H1 (cell line): Measurements from ENCODE around the gene MRPL36. TPM values are rescaled to one million over a fixed set of nuclear protein-coding genes. Genes with fewer than 3 reads are reported as not detected.
A peak's percentile ranks its signal among the peaks of the same experiment; 100 is the strongest.

Experiments
- CTCF ChIA-PET: fragments of 300-600 bp; sonication (Branson Sonifier 250); formaldehyde crosslinking; loops from one replicate; lab custom pipeline; 2021; ENCODE audit not compliant: partially characterized antibody; lab: Charles Lee
- POLR2A ChIA-PET: fragments of 300-600 bp; sonication (Branson Sonifier 250); formaldehyde crosslinking; loops from one replicate; lab custom pipeline; 2021; ENCODE audit warnings: inconsistent platforms; ENCODE audit not compliant: partially characterized antibody; lab: Charles Lee
- DNase-seq, 2 experiments: peaks; one replicate each; pipeline versions ENCODE4 v3.0.0 to v3.0.0-alpha.2; 2010 to 2022; ENCODE audit warnings: low spot score in 2 of 2, low read depth in 1 of 2, mixed read lengths in 1 of 2
- FAIRE-seq: peaks from 2 replicates; lab custom pipeline; 2011; peaks lifted over from hg19 to GRCh38; lab: Jason Lieb, UNC
- H2AFZ ChIP-seq: 2 replicates; pipeline ENCODE4 v1.8.1; 2012; ENCODE audit warnings: low read length, inconsistent platforms
- H2AK5ac ChIP-seq: 2 replicates; pipeline ENCODE4 v1.6.1; 2013; ENCODE audit warnings: low read depth, low read length
- H2BK120ac ChIP-seq: replicated peaks from 2 replicates; pipeline ENCODE3; 2013; ENCODE audit warnings: low read depth, low read length, inconsistent platforms
- H2BK12ac ChIP-seq: 2 replicates; pipeline ENCODE4 v1.6.1; 2013; ENCODE audit warnings: low read depth, low read length
- H2BK15ac ChIP-seq: 2 replicates; pipeline ENCODE4 v1.6.1; 2013; ENCODE audit warnings: low read length
- H2BK20ac ChIP-seq: 2 replicates; pipeline ENCODE4 v1.6.1; 2013; ENCODE audit warnings: low read length
- H2BK5ac ChIP-seq: 2 replicates; pipeline ENCODE4 v1.6.1; 2013; ENCODE audit warnings: low read depth, low read length
- H3K14ac ChIP-seq: 2 replicates; pipeline ENCODE4 v1.6.1; 2013; ENCODE audit warnings: inconsistent platforms; ENCODE audit not compliant: insufficient read length
- H3K18ac ChIP-seq: 2 replicates; pipeline ENCODE4 v1.6.1; 2013; ENCODE audit warnings: low read length; ENCODE audit errors: extremely low read depth
- H3K23ac ChIP-seq: 2 replicates; pipeline ENCODE4 v1.6.1; 2013; ENCODE audit warnings: inconsistent platforms; ENCODE audit not compliant: insufficient read length
- H3K23me2 ChIP-seq: 2 replicates; pipeline ENCODE4 v1.6.1; 2013; ENCODE audit warnings: low read depth, low read length
- H3K27ac ChIP-seq: 2 replicates; pipeline ENCODE4 v1.6.1; 2011; ENCODE audit warnings: low read depth, low read length, inconsistent platforms
- H3K27me3 ChIP-seq, 4 experiments: replicated peaks in 1 of 4; 1 replicate in 1 of 4; 2 replicates in 3 of 4; pipeline versions ENCODE4 v1.6.1 to v1.8.1; 2011 to 2013; ENCODE audit warnings: low read length in 3 of 4, mild to moderate bottlenecking in 3 of 4, inconsistent platforms in 2 of 4, mixed read lengths in 2 of 4, moderate library complexity in 1 of 4; ENCODE audit not compliant: control insufficient read depth in 3 of 4, insufficient read depth in 3 of 4; ENCODE audit errors: extremely low read depth in 1 of 4
- H3K36me3 ChIP-seq, 4 experiments: 2 replicates each; pipeline versions ENCODE4 v1.6.1 to v1.8.1; 2011 to 2013; ENCODE audit warnings: mild to moderate bottlenecking in 4 of 4, low read length in 3 of 4, moderate library complexity in 2 of 4, control low read depth in 1 of 4, inconsistent platforms in 1 of 4; ENCODE audit not compliant: insufficient read depth in 4 of 4, control insufficient read depth in 2 of 4
- H3K4ac ChIP-seq: replicated peaks from 2 replicates; pipeline ENCODE3; 2013; ENCODE audit warnings: low read length, low read depth, mixed read lengths, inconsistent platforms; ENCODE audit not compliant: insufficient read length
- H3K4me1 ChIP-seq, 4 experiments: replicated peaks in 1 of 4; 1 replicate in 1 of 4; 2 replicates in 3 of 4; pipeline versions ENCODE4 v1.6.1 to v1.8.1; 2011 to 2013; ENCODE audit warnings: low read length in 3 of 4, inconsistent platforms in 2 of 4, mixed read lengths in 1 of 4; ENCODE audit not compliant: insufficient read depth in 4 of 4, control insufficient read depth in 3 of 4
- H3K4me2 ChIP-seq, 2 experiments: 2 replicates each; pipeline versions ENCODE4 v1.6.1 to v1.8.1; 2011 to 2013; ENCODE audit warnings: low read depth in 2 of 2, low read length in 2 of 2, control low read depth in 1 of 2, inconsistent platforms in 1 of 2, mild to moderate bottlenecking in 1 of 2; ENCODE audit not compliant: insufficient read depth in 1 of 2
- H3K4me3 ChIP-seq, 4 experiments: fragments of 200-600, 300-600 bp in 1 of 4; sonication (generic), shearing (Covaris generic), sonication (Bioruptor Twin) in 1 of 4; 2 replicates each; pipeline versions ENCODE4 v1.5.1 to v1.8.1; 2011 to 2016; ENCODE audit warnings: low read length in 4 of 4, low read depth in 3 of 4, control low read depth in 2 of 4, inconsistent platforms in 2 of 4, mild to moderate bottlenecking in 2 of 4, mixed read lengths in 1 of 4, moderate library complexity in 1 of 4; ENCODE audit not compliant: insufficient read depth in 2 of 4; ENCODE audit errors: extremely low read depth in 1 of 4
- H3K56ac ChIP-seq: replicated peaks from 2 replicates; pipeline ENCODE3; 2013; ENCODE audit warnings: low read depth, mild to moderate bottlenecking, mixed read lengths, low read length, inconsistent platforms; ENCODE audit not compliant: insufficient read length
- H3K79me1 ChIP-seq: 2 replicates; pipeline ENCODE4 v1.6.1; 2013; ENCODE audit warnings: low read depth, low read length, control low read depth
- H3K79me2 ChIP-seq, 2 experiments: 2 replicates each; pipeline versions ENCODE4 v1.6.1 to v1.8.1; 2012 to 2013; ENCODE audit warnings: low read length in 2 of 2, mild to moderate bottlenecking in 2 of 2, inconsistent platforms in 1 of 2; ENCODE audit not compliant: insufficient read depth in 2 of 2, control insufficient read depth in 1 of 2
- H3K9ac ChIP-seq, 4 experiments: replicated peaks in 1 of 4; 1 replicate in 1 of 4; 2 replicates in 3 of 4; pipeline versions ENCODE4 v1.6.1 to v1.8.1; 2011 to 2013; ENCODE audit warnings: low read depth in 3 of 4, low read length in 3 of 4, control low read depth in 2 of 4, mild to moderate bottlenecking in 2 of 4, moderate library complexity in 2 of 4, inconsistent platforms in 1 of 4; ENCODE audit errors: extremely low read depth in 1 of 4
- H3K9me3 ChIP-seq, 2 experiments: 2 replicates each; pipeline versions ENCODE4 v1.6.1 to v1.8.1; 2012 to 2013; ENCODE audit warnings: mild to moderate bottlenecking in 2 of 2, moderate library complexity in 2 of 2, control low read depth in 1 of 2, inconsistent platforms in 1 of 2, low read depth in 1 of 2, low read length in 1 of 2, mixed read lengths in 1 of 2; ENCODE audit not compliant: insufficient read depth in 2 of 2
- H4K20me1 ChIP-seq, 2 experiments: replicated peaks in 1 of 2; 2 replicates each; pipeline versions ENCODE3 to v1.8.1; 2011 to 2013; ENCODE audit warnings: inconsistent platforms in 2 of 2, low read length in 2 of 2, mild to moderate bottlenecking in 1 of 2; ENCODE audit not compliant: insufficient read depth in 2 of 2, control insufficient read depth in 1 of 2
- H4K5ac ChIP-seq: 2 replicates; pipeline ENCODE4 v1.6.1; 2013; ENCODE audit warnings: low read length, low read depth, mixed read lengths, inconsistent platforms; ENCODE audit not compliant: insufficient read length
- H4K8ac ChIP-seq: 2 replicates; pipeline ENCODE4 v1.8.0; 2013; ENCODE audit warnings: mild to moderate bottlenecking, moderate library complexity, low read length, inconsistent platforms; ENCODE audit not compliant: insufficient read depth; ENCODE audit errors: extremely low read depth
- H4K91ac ChIP-seq: replicated peaks from 2 replicates; pipeline ENCODE3; 2013; ENCODE audit warnings: low read length, mixed read lengths, inconsistent platforms; ENCODE audit not compliant: insufficient read length
- ASH2L ChIP-seq: fragments of 200-600, 300-600 bp; sonication (generic); IDR thresholded peaks from one replicate; pipeline ENCODE4 v1.7.1; 2017; ENCODE audit warnings: low read length
- EZH2 ChIP-seq: fragments of 200-600 bp; sonication (generic); IDR thresholded peaks from 2 replicates; pipeline ENCODE4 v1.7.1; 2012; ENCODE audit warnings: low read depth, mild to moderate bottlenecking, moderate library complexity, low read length, inconsistent platforms; ENCODE audit not compliant: severe bottlenecking
- GABPA ChIP-seq: IDR thresholded peaks from 2 replicates; pipeline ENCODE4 v1.6.1; 2011; ENCODE audit warnings: mild to moderate bottlenecking, low read length, moderate library complexity, borderline replicate concordance; ENCODE audit not compliant: insufficient read depth
- JUND ChIP-seq: IDR thresholded peaks from 2 replicates; pipeline ENCODE4 v1.6.1; 2011; ENCODE audit warnings: mild to moderate bottlenecking, improper control_type of control experiment, low read length
- POU5F1 ChIP-seq: IDR thresholded peaks from 2 replicates; pipeline ENCODE4 v1.6.1; 2011; ENCODE audit warnings: low read depth, mild to moderate bottlenecking, low read length, moderate library complexity
- RAD21 ChIP-seq, 2 experiments: IDR thresholded peaks in 1 of 2; conservative IDR thresholded peaks in 1 of 2; 2 replicates each; pipeline ENCODE4 v1.6.1; 2011; ENCODE audit warnings: low read depth in 2 of 2, low read length in 2 of 2, improper control_type of control experiment in 1 of 2, inconsistent platforms in 1 of 2, mild to moderate bottlenecking in 1 of 2, moderate library complexity in 1 of 2
- SAP30 ChIP-seq: fragments of 300-600 bp; sonication (generic); IDR thresholded peaks from 2 replicates; pipeline ENCODE4 v1.7.1; 2012; ENCODE audit warnings: low read length, moderate library complexity, mild to moderate bottlenecking, inconsistent platforms; ENCODE audit not compliant: insufficient read depth, insufficient replicate concordance
- WGBS, 2 experiments: shearing (Covaris generic) in 1 of 2; methylation state at CpG; one replicate each; pipeline versions ENCODE4 v1.1.6 to v1.1.7; 2013 to 2015; ENCODE audit warnings: low lambda C conversion rate in 2 of 2, mixed read lengths in 2 of 2, inconsistent platforms in 1 of 2, low coverage in 1 of 2, missing lambda C conversion rate in 1 of 2; ENCODE audit not compliant: insufficient replicate concordance in 2 of 2, insufficient coverage in 1 of 2, insufficient read length in 1 of 2; ENCODE audit errors: extremely low coverage in 1 of 2, missing lambda C conversion rate in 1 of 2; 5-methylcytosine and 5-hydroxymethylcytosine counted together
- polyA plus RNA-seq, 7 experiments: library from polyadenylated mRNA; depleted of rRNA in 3 of 7; stranded (reverse) in 5 of 7; unstranded in 2 of 7; fragments of >200 nt in 5 of 7; fragments of 200-250 nt in 2 of 7; gene quantifications; 1 replicate in 5 of 7; 2 replicates in 1 of 7; 4 replicates in 1 of 7; pipeline versions ENCODE4 v1.2.1 to v1.2.3, GENCODE V29; 2011 to 2013; ENCODE audit warnings: missing spikeins in 2 of 7, mixed read lengths in 2 of 7
- total RNA-seq: library from RNA; stranded (reverse); fragmentation: NEBNext Ultra II Directional; extraction: Animal tissue kit (Norgen Biotek cat#: 25700); gene quantifications from 2 replicates; pipeline ENCODE4 v1.2.1, GENCODE V29; 2021
- TF ChIP-seq, protein P1 (sequence below), 3 experiments: IDR thresholded peaks; 1 replicate in 2 of 3; 2 replicates in 1 of 3; pipeline versions ENCODE4 v1.5.1 to v1.6.1; 2011; ENCODE audit warnings: low read length in 3 of 3, mild to moderate bottlenecking in 3 of 3, inconsistent platforms in 2 of 3, low read depth in 1 of 3, moderate library complexity in 1 of 3; ENCODE audit not compliant: insufficient read depth in 1 of 3; ENCODE audit errors: control extremely low read depth in 1 of 3

MRPL36 gene
- total and polyA plus RNA-seq, 2 of the 8 experiments (the other 6 are each of a cell fraction or from before 2014, with no cell fraction given): 56.3 to 81.5 TPM

DNA sequence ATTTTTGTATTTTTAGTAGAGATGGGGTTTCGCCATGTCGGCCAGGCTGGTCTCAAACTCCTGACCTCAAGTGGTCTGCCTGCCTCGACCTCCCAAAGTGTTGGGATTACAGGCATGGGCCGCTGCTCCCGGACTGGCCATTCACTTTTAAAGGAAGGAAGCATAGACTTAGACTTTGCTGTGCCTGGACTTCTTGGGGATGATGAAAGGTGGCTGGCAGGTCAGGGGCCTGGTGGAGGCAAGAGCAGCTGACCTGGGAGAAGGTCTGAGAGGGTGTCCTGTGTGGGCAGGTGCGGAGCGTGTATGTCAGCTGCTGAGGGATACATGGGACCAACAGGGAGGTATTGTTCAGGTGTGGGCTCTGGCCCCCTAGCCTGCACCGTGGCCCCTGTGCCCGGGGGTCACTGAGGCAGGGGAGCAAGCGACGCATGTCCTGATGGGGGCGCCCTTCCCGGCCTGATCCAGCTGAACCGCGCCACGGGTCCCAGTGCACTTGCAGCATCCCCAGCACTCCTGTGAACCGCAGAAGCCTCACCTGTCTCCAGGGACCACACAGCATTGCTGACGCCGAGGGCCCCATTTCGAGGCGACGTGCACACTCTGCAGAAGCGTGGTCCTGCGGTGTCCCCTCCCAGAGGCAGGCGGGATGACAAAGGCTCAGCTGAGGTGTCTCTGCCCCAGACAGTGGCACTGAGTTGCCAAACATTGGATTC, 24.6 kb upstream of the MRPL36 start:
- H2BK120ac ChIP-seq: no peak overlapping the region
- no peaks in the 10 kb centered on the region for H3K9me3 ChIP-seq
- H2AFZ ChIP-seq: no peak overlapping the region
- WGBS, 2 experiments: 90% methylated on average over 25 of the region's 25 CpGs; no CpG with 5 or more reads in 1 of the 2 experiments
- H3K27ac ChIP-seq: no peak overlapping the region
- ChIA-PET POLR2A (interaction anchor here (0.7 to 1.8 kb wide), 3 partner anchors 9 to 57 kb away, joined by 3 to 4 read pairs (median 4); no protein-coding TSS in a partner anchor), CTCF (interaction anchor here (0.7 to 2.5 kb wide), 12 partner anchors 8 to 64 kb away, joined by 3 to 12 read pairs (median 4); no protein-coding TSS in a partner anchor)
- TF ChIP-seq, protein P1, sequence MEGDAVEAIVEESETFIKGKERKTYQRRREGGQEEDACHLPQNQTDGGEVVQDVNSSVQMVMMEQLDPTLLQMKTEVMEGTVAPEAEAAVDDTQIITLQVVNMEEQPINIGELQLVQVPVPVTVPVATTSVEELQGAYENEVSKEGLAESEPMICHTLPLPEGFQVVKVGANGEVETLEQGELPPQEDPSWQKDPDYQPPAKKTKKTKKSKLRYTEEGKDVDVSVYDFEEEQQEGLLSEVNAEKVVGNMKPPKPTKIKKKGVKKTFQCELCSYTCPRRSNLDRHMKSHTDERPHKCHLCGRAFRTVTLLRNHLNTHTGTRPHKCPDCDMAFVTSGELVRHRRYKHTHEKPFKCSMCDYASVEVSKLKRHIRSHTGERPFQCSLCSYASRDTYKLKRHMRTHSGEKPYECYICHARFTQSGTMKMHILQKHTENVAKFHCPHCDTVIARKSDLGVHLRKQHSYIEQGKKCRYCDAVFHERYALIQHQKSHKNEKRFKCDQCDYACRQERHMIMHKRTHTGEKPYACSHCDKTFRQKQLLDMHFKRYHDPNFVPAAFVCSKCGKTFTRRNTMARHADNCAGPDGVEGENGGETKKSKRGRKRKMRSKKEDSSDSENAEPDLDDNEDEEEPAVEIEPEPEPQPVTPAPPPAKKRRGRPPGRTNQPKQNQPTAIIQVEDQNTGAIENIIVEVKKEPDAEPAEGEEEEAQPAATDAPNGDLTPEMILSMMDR (IDR thresholded peaks at IDR 0.05; ENCODE audit: control extremely low read depth in 1 of 3, insufficient read depth in 1 of 3, low read depth in 1 of 3, low read length in 3 of 3): peak in 2 of 3 experiments; percentile 38 to 55; a peak in 2 of 4 replicates
- TF ChIP-seq GABPA (no peak), EZH2 (no peak), POU5F1 (no peak), SAP30 (no peak), ASH2L (no peak), RAD21 (IDR thresholded peaks at IDR 0.05 in 1 of 2, conservative IDR thresholded peaks at IDR 0.05 in 1 of 2; ENCODE audit: low read depth in 2 of 2, low read length in 2 of 2) (peak; percentile 32 to 48; a peak in 3 of 4 replicates), JUND (no peak)
- H2AK5ac ChIP-seq: no peak overlapping the region
- no peaks in the 10 kb centered on the region; the same call in 1 of the 2 replicates for H3K23me2 ChIP-seq
- no peak overlapping the region for H3K4me2 ChIP-seq
- H4K91ac ChIP-seq: no peak overlapping the region
- H3K18ac ChIP-seq: no peak overlapping the region
- no peak overlapping the region for H3K9ac ChIP-seq
- H3K79me2 ChIP-seq: no peaks in the 10 kb centered on the region; a peak in 1 of 4 replicates
- H3K27me3 ChIP-seq: no peaks in the 10 kb centered on the region
- peaks cover 0 to 4% of the 10 kb centered on the region in 2 experiments for H4K20me1 ChIP-seq
- H4K5ac ChIP-seq: no peak overlapping the region
- H3K56ac ChIP-seq: no peak overlapping the region
- peaks cover 0 to 11% (median 5%) of the 10 kb centered on the region in 4 experiments; a peak in 5 of 8 replicates for H3K36me3 ChIP-seq
- FAIRE-seq: no peak
- H3K23ac ChIP-seq: no peak overlapping the region
- H3K4me3 ChIP-seq: no peak overlapping the region
- H3K79me1 ChIP-seq: peaks cover 8% of the 10 kb centered on the region; the same call in 1 of the 2 replicates
- no peak overlapping the region for H2BK20ac ChIP-seq
- no peak overlapping the region for H2BK5ac ChIP-seq
- H2BK15ac ChIP-seq: no peak overlapping the region
- no peak overlapping the region for H4K8ac ChIP-seq
- H3K4ac ChIP-seq: no peak overlapping the region
- peak in 1 of 2 experiments; percentile 68 for DNase-seq
- H3K14ac ChIP-seq: no peak overlapping the region
- no peak overlapping the region for H2BK12ac ChIP-seq
- H3K4me1 ChIP-seq: peaks cover 0 to 7% (median 0%) of the 10 kb centered on the region in 4 experiments; a peak in 4 of 7 replicates
